Esophagus muscularis mucosa (tissue), 3 donors: ENCODE measurements around the gene ADCY1.

Experiments used
- CTCF ChIP-seq, 3 experiments: fragments of 200-600 bp in 2 of 3; fragments of 450-650 bp in 1 of 3; sonication (generic) in 2 of 3; IDR thresholded peaks; one replicate each; pipeline ENCODE4 v1.5.1; 2017 to 2019; ENCODE audit warnings: antibody characterized with exemption in 3 of 3, mild to moderate bottlenecking in 2 of 3, moderate library complexity in 1 of 3
- EP300 ChIP-seq: sonication (generic); formaldehyde crosslinking; IDR thresholded peaks from one replicate; pipeline ENCODE4 v1.6.1; 2017; ENCODE audit warnings: antibody characterized with exemption

- TF ChIP-seq CTCF (IDR thresholded peaks at IDR 0.05) (no peak), EP300 (no peak)
Measured at GRCh38 chr7:45679516-45679915, 105.3 kb downstream of the ADCY1 start.
